ENCODE results near the gene RAB1B. TPM values are rescaled to one million over a fixed set of nuclear protein-coding genes. Genes with fewer than 3 reads are reported as not detected.

RAB1B gene
- total and polyA plus RNA-seq, 2 donors (not counting 1 experiment from before 2014, with no cell fraction given) = 77.1 to 77.8 TPM

GRCh38 chr11:66274219-66274618, 5.8 kb downstream of the RAB1B start:
- peaks cover 0 to 5% (median 2%) of the 10 kb centered on the region in 4 experiments for H3K27me3 ChIP-seq (replicated peaks in 1 of 4; ENCODE audit: control extremely low read depth in 1 of 4, control insufficient read depth in 3 of 4, insufficient read depth in 4 of 4, low read length in 3 of 4)
- Mint-ChIP-seq H3K27ac (no peak overlapping the region), H3K9me3 (ENCODE audit: insufficient read depth) (no peaks in the 10 kb centered on the region), H3K4me3 (no peak overlapping the region), H3K4me1 (peaks cover 26% of the 10 kb centered on the region), H3K27me3 (no peaks in the 10 kb centered on the region)
- H2AFZ ChIP-seq (ENCODE audit: insufficient read depth, low read depth, low read length, poor library complexity, severe bottlenecking) = no peak overlapping the region
- no peak overlapping the region for H3K27ac ChIP-seq (ENCODE audit: low read length in 2 of 2)
- CTCF ChIA-PET = interaction anchor here (4.7 kb wide), 1 partner anchor 7 kb away, joined by 33 read pairs; no protein-coding TSS in a partner anchor
- H3K4me2 ChIP-seq (replicated peaks; ENCODE audit: low read depth, low read length, poor library complexity, severe bottlenecking) = no peak overlapping the region
- 85% methylated on average over 1 of the region's 1 CpG for WGBS (ENCODE audit: insufficient coverage)
- POLR2A ChIA-PET = no interaction called here
- DNase-seq (no peak), ATAC-seq (ENCODE audit: low read depth) (no peak)
- peaks cover 0 to 56% of the 10 kb centered on the region in 2 experiments for H3K36me3 ChIP-seq (replicated peaks in 1 of 2; ENCODE audit: control extremely low read depth in 1 of 2, control insufficient read depth in 1 of 2, extremely low read depth in 1 of 2, insufficient read depth in 2 of 2, low read length in 1 of 2)
- peaks cover 63% of the 10 kb centered on the region for H4K20me1 ChIP-seq (ENCODE audit: control insufficient read depth, insufficient read depth, low read length, poor library complexity, severe bottlenecking)
- H3K9ac ChIP-seq (ENCODE audit: low read length) = no peak overlapping the region
- peaks cover 33% of the 10 kb centered on the region for H3K79me2 ChIP-seq (ENCODE audit: control insufficient read depth, insufficient read depth, low read length)
- peaks cover 20 to 24% of the 10 kb centered on the region in 2 donors for H3K4me1 ChIP-seq (ENCODE audit: control insufficient read depth in 2 of 2, insufficient read depth in 2 of 2, low read length in 2 of 2)
- H3K9me3 ChIP-seq (ENCODE audit: control extremely low read depth in 1 of 3, control insufficient read depth in 2 of 3, insufficient read depth in 1 of 3, low read length in 2 of 3) = no peaks in the 10 kb centered on the region
- H3K4me3 ChIP-seq (ENCODE audit: control extremely low read depth in 1 of 5, extremely low read depth in 1 of 5, insufficient read depth in 1 of 5, low read depth in 2 of 5, low read length in 4 of 5) = no peak overlapping the region
- intact Hi-C loops (cut with micrococcal nuclease) = no loop called here
- no peak for TF ChIP-seq CTCF (IDR thresholded peaks at IDR 0.05)
- TF ChIP-seq EZH2 (IDR thresholded peaks at IDR 0.05; ENCODE audit: borderline replicate concordance, insufficient read depth, low read depth, low read length, poor library complexity, severe bottlenecking) = no peak

- H3K36me3 ChIP-seq (replicated peaks in 1 of 2; ENCODE audit: control extremely low read depth in 1 of 2, control insufficient read depth in 1 of 2, extremely low read depth in 1 of 2, insufficient read depth in 2 of 2, low read length in 1 of 2) = peaks cover 0 to 56% of the 10 kb centered on the region in 2 experiments
- no peaks in the 10 kb centered on the region for H3K9me3 Mint-ChIP-seq (ENCODE audit: insufficient read depth)
- H3K9me3 ChIP-seq (ENCODE audit: control extremely low read depth in 1 of 3, control insufficient read depth in 2 of 3, insufficient read depth in 1 of 3, low read length in 2 of 3) = no peaks in the 10 kb centered on the region
- ChIA-PET CTCF (no interaction called here), POLR2A (interaction anchor here (0.7 kb wide), 1 partner anchor 918 kb away, joined by 5 read pairs; no protein-coding TSS in a partner anchor)
- no peak for DNase-seq
- peaks cover 21% of the 10 kb centered on the region for H3K79me2 ChIP-seq (ENCODE audit: control insufficient read depth, insufficient read depth, low read length)
- H3K4me1 Mint-ChIP-seq = peaks cover 21% of the 10 kb centered on the region
- H4K20me1 ChIP-seq (ENCODE audit: control insufficient read depth, insufficient read depth, low read length, poor library complexity, severe bottlenecking) = peaks cover 63% of the 10 kb centered on the region
- intact Hi-C loops (cut with micrococcal nuclease) = no loop called here
- no peak for TF ChIP-seq EZH2 (IDR thresholded peaks at IDR 0.05; ENCODE audit: borderline replicate concordance, insufficient read depth, low read depth, low read length, poor library complexity, severe bottlenecking)
- no peak for TF ChIP-seq CTCF (IDR thresholded peaks at IDR 0.05)
- no peak overlapping the region for H3K9ac ChIP-seq (ENCODE audit: low read length)
- H3K27me3 ChIP-seq (replicated peaks in 1 of 4; ENCODE audit: control extremely low read depth in 1 of 4, control insufficient read depth in 3 of 4, insufficient read depth in 4 of 4, low read length in 3 of 4) = peaks cover 0 to 15% (median 3%) of the 10 kb centered on the region in 4 experiments
- H2AFZ ChIP-seq (ENCODE audit: insufficient read depth, low read depth, low read length, poor library complexity, severe bottlenecking) = no peak overlapping the region
- no peak for ATAC-seq (ENCODE audit: low read depth)
- peaks cover 3% of the 10 kb centered on the region for H3K27me3 Mint-ChIP-seq
- H3K4me1 ChIP-seq (ENCODE audit: control insufficient read depth in 2 of 2, insufficient read depth in 2 of 2, low read length in 2 of 2) = peaks cover 13 to 15% of the 10 kb centered on the region in 2 donors
- H3K4me3 Mint-ChIP-seq = no peak overlapping the region
- no peak overlapping the region for H3K4me3 ChIP-seq (ENCODE audit: control extremely low read depth in 1 of 5, extremely low read depth in 1 of 5, insufficient read depth in 1 of 5, low read depth in 2 of 5, low read length in 4 of 5)
- no peak overlapping the region for H3K4me2 ChIP-seq (replicated peaks; ENCODE audit: low read depth, low read length, poor library complexity, severe bottlenecking)
- no peak overlapping the region for H3K27ac ChIP-seq (ENCODE audit: low read length in 2 of 2)
- 95% methylated on average over 8 of the region's 8 CpGs for WGBS (ENCODE audit: insufficient coverage)
- no peak overlapping the region for H3K27ac Mint-ChIP-seq
These were observed 7.0 kb downstream of the RAB1B start for GRCh38 chr11:66275396-66275795.

All from B cell (primary cell).